Memory B cell (primary cell): ENCODE data around the gene CCDC124.
"Not testable (repeated sequence)": the region's sequence is repeated elsewhere in the genome, so short reads cannot be mapped to it uniquely, and the experiment has no call there.

Source experiments
- ATAC-seq: fragments of 150-1000 bp; cut with Tn5 transposase; 2 replicates; pipeline ENCODE4 v1.10.0; 2021; ENCODE audit warnings: low read depth, mild to moderate bottlenecking, moderate library complexity
- DNase-seq, 2 donors: peaks; one replicate each; pipeline ENCODE4 v3.0.0; 2022; ENCODE audit warnings: low spot score in 2 of 2
- H3K27ac Mint-ChIP-seq: one replicate; pipeline ENCODE4 v1.8.0; 2022; ENCODE audit warnings: mild to moderate bottlenecking, moderate library complexity, mixed read lengths
- H3K27me3 Mint-ChIP-seq: one replicate; pipeline ENCODE4 v1.8.0; 2022; ENCODE audit warnings: mixed read lengths
- H3K36me3 Mint-ChIP-seq: one replicate; pipeline ENCODE4 v1.8.0; 2022; ENCODE audit warnings: mild to moderate bottlenecking, mixed read lengths
- H3K4me1 Mint-ChIP-seq: one replicate; pipeline ENCODE4 v1.8.0; 2022; ENCODE audit warnings: mixed read lengths
- H3K4me3 Mint-ChIP-seq: one replicate; pipeline ENCODE4 v1.8.0; 2022; ENCODE audit warnings: mild to moderate bottlenecking, moderate library complexity, mixed read lengths
- H3K9me3 Mint-ChIP-seq: one replicate; pipeline ENCODE4 v1.8.0; 2022; ENCODE audit warnings: mixed read lengths

CCDC124 gene

DNA sequence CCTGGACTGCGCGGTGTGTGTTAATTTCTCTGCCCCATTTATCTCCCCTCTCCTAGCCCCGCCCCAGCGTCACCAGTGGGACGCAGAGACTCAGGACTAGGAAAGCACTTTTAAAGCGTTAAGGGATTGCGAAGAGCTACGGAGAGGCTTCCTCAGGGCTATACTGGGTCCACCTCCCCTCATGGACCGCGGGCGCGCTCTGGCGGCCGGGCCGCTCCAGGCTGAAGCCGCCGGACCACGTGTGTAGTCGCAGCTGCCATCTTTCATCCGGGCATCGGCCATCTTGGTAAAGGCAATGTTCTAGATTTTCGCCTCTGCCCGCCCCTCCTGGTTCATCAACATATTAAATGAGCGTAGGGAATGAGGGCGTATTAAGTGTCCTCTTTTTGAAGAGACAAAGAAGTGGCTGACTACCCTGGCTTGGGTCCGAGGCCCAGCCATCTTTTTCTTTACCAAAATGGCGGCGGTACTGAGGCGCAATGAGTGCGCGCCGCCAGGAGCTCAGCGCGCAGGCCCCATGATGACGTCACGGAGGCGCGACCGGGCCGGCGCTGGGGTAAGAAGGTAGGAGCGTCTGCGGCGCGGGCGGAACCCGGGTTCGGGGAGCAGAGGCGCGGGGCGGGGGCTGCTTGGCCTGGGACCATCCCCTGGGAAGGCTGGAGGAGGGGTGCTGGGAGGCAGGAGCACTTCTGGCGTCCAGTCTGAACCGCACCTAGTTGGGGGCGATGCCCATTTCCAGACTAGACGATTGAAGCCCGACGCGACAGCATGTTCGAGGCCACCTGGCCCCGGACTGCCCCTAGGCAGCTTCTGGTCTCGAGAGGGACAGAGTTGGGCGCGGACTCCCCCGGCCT lies at the start of gene CCDC124:
TSS of gene CCDC124 (plus strand) at position 531 of the 854 bp plus-strand sequence. CDS start 3,406 bp downstream, outside the sequence.
- H3K4me1 Mint-ChIP-seq = peaks cover 13% of the 10 kb centered on the region

DNA sequence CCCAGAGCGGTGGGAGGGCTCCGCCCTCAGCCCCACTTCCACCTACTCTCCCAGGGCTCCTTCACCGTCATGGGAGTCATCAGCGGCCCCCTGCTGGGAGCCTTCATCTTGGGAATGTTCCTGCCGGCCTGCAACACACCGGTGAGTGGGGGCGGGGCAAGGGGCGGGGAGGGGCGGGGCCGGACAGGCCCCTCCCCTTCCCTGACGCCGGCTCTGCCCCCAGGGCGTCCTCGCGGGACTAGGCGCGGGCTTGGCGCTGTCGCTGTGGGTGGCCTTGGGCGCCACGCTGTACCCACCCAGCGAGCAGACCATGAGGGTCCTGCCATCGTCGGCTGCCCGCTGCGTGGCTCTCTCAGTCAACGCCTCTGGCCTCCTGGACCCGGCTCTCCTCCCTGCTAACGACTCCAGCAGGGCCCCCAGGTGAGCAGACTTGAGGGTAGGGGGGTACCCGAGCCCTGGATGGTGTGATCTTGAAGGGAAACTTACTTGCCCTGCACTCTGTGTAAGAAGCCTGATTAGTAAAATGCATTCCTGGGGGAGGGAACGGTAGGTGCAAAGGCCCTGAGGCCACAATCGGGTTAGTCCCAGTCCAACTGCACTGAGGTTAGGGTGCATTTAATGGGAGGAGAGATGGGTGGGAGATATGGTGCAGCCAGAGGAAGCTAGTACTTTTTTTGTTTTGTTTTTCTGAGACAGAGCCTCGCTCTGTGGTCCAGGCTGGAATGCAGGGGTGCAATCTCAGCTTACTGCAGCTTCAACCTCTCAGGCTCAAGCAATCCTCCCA lies 49.0 kb upstream of the CCDC124 start:
- Mint-ChIP-seq H3K27ac (peak overlapping the region; percentile 76), H3K36me3 (no peaks in the 10 kb centered on the region)

More for the DNA sequence above, at the start of gene CCDC124:
- peak; percentile 92 to 93 for DNase-seq
- Mint-ChIP-seq H3K4me3 (peak within 1 kb of the TSS; percentile 88), H3K27me3 (no peaks in the 10 kb centered on the region), H3K9me3 (no peaks in the 10 kb centered on the region), H3K36me3 (peaks cover 4% of the 10 kb centered on the region), H3K27ac (peak within 1 kb of the TSS; percentile 95)
- peak; percentile 94 for ATAC-seq

GRCh38 chr19:17886515-17886914 lies 46.3 kb upstream of the CCDC124 start:
- no peaks in the 10 kb centered on the region for H3K36me3 Mint-ChIP-seq
- peak overlapping the region; percentile 11 for H3K4me3 Mint-ChIP-seq
- H3K9me3 Mint-ChIP-seq = no peaks in the 10 kb centered on the region
- H3K27me3 Mint-ChIP-seq = peaks cover 3% of the 10 kb centered on the region
- no peak overlapping the region for H3K27ac Mint-ChIP-seq
- peaks cover 18% of the 10 kb centered on the region for H3K4me1 Mint-ChIP-seq
- no peak for ATAC-seq
- DNase-seq = no peak

More for the DNA sequence above, 49.0 kb upstream of the CCDC124 start:
- no peaks in the 10 kb centered on the region for H3K9me3 Mint-ChIP-seq
- DNase-seq (no peak), ATAC-seq (peak; percentile 7)
- H3K27me3 Mint-ChIP-seq = peaks cover 4% of the 10 kb centered on the region
- peak overlapping the region; percentile 21 for H3K4me3 Mint-ChIP-seq
- H3K4me1 Mint-ChIP-seq = peaks cover 20% of the 10 kb centered on the region

DNA sequence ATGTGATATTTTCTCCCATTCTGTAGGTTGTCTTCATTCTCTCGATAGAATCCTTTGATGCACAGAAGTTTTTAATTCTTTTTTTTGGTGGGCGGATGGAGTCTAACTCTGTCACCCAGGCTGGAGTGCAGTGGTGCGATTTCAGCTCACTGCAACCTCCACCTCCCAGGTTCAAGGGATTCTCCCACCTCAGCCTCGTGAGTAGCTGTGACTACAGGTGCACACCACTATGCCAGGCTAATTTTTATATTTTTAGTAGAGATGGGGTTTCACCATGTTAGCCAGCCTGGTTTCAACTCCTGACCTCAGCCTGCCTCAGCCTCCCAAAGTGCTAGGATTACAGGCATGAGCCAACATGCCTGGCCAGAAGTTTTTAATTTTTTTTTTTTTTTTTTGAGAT lies 45.6 kb upstream of the CCDC124 start:
- not testable (repeated sequence) for H3K27ac Mint-ChIP-seq, DNase-seq
- peaks cover 16% of the 10 kb centered on the region for H3K4me1 Mint-ChIP-seq

GRCh38 chr19:17888260-17888659 lies 44.6 kb upstream of the CCDC124 start:
- Mint-ChIP-seq H3K27me3 (peaks cover 2% of the 10 kb centered on the region), H3K27ac (no peak overlapping the region), H3K9me3 (no peaks in the 10 kb centered on the region), H3K4me1 (peaks cover 16% of the 10 kb centered on the region), H3K36me3 (no peaks in the 10 kb centered on the region), H3K4me3 (no peak overlapping the region)
- ATAC-seq (no peak), DNase-seq (no peak)

More for the DNA sequence above, 45.6 kb upstream of the CCDC124 start:
- H3K27me3 Mint-ChIP-seq, H3K36me3 Mint-ChIP-seq, H3K9me3 Mint-ChIP-seq, ATAC-seq, H3K4me3 Mint-ChIP-seq: not testable (repeated sequence)

DNA sequence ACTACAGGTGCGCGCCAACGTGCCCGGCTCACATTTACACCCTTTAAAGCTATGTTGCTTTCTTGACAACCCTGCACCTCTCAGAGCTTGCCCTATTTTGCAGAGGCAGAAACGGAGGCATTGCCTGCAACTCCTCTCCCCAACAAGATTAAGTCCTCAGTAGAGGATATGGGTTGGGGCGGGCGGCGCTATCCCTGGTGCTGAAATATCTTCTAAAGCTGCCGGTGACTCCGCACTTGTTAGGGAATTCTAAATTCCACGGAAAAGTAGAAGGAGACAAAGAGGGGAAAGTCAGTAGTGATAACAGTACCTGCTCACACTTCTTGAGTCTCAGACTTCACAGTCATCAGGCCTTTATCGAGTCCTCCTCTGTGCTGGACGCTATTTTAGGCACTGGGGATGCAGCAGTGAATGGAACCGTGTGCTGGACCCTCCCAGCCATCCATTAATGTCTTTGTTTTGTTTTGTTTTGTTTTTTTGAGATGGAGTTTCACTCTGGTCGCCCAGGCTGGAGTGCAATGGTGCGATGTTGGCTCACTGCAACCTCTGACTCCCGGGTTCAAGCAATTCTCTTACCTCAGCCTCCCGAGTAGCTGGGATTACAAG lies 43.1 kb upstream of the CCDC124 start:
- Mint-ChIP-seq H3K4me1 (peaks cover 10% of the 10 kb centered on the region), H3K36me3 (no peaks in the 10 kb centered on the region), H3K4me3 (no peak overlapping the region), H3K27ac (no peak overlapping the region), H3K9me3 (no peaks in the 10 kb centered on the region), H3K27me3 (peaks cover 5% of the 10 kb centered on the region)
- no peak for ATAC-seq
- no peak for DNase-seq

- ATAC-seq (no peak), DNase-seq (no peak)
- Mint-ChIP-seq H3K4me3 (no peak overlapping the region), H3K36me3 (no peaks in the 10 kb centered on the region), H3K9me3 (no peaks in the 10 kb centered on the region), H3K27ac (no peak overlapping the region), H3K27me3 (peaks cover 7% of the 10 kb centered on the region), H3K4me1 (no peaks in the 10 kb centered on the region)
Observed at GRCh38 chr19:17893766-17894165, 39.0 kb upstream of the CCDC124 start.

DNA sequence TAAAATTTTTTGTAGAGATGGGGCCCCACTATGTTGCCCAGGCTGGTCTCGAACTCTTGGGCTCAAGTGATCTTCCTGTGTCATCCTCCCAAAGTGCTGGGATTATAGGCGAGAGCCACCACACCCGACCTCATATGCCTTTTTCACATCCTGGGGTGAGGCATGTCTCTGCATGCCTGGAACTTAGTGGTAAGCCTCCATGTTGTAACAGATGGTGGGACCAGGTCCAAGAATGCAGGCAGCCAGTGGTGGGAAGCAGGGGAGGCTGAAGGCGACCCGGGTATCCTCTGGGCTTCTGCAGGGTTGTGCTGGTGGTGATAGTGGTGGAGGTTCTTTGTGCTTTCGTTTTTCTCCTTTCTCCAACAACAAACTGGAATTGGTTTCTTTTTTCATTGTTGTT lies 30.1 kb upstream of the CCDC124 start:
- no peak overlapping the region for H3K27ac Mint-ChIP-seq
- ATAC-seq (no peak), DNase-seq (no peak)
- no peaks in the 10 kb centered on the region for H3K36me3 Mint-ChIP-seq
- H3K4me1 Mint-ChIP-seq = no peaks in the 10 kb centered on the region
- H3K27me3 Mint-ChIP-seq = peaks cover 13% of the 10 kb centered on the region
- no peaks in the 10 kb centered on the region for H3K9me3 Mint-ChIP-seq
- H3K4me3 Mint-ChIP-seq = no peak overlapping the region

- Mint-ChIP-seq H3K27me3 (peaks cover 5% of the 10 kb centered on the region), H3K27ac (no peak overlapping the region), H3K36me3 (peaks cover 2% of the 10 kb centered on the region), H3K4me1 (no peaks in the 10 kb centered on the region), H3K9me3 (no peaks in the 10 kb centered on the region), H3K4me3 (no peak overlapping the region)
- ATAC-seq (no peak), DNase-seq (no peak)
Observed at GRCh38 chr19:17908244-17908643, 24.6 kb upstream of the CCDC124 start.

DNA sequence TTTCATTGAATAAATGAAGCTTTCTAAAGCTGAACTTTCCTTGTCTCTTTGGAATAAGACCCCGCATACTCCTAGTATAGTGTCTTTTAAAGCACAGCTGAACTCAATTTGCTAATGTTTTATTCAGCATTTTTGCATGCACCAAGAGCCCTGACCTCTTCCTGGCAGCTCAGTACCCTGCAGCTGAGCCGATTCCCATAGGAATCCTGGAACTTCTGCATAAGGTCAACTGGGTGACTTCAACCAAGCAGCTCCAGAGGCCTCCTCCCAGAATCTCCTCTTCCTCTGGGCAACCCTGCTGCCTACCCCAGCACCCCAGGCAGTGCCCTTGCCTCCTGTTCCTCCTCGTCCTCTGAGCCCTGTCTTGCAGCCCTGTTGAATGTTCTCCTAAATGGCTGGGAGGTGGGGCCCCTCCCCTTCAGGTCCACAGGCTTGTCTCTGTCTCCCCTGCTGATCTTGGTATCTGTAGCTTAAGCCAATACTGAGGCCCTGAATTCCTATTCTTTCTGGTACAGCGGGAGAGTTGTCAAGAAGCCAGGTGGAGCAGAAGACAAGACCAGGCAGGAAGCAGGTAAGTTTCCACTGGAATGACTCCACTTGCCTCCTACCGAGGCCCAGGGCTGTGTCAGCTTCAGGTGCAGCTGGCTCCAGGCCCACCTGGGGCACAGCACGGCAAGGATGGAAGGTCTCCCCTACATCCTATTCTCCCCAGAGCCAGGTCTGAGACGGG lies 23.6 kb upstream of the CCDC124 start:
- H3K27me3 Mint-ChIP-seq = peaks cover 4% of the 10 kb centered on the region

DNA sequence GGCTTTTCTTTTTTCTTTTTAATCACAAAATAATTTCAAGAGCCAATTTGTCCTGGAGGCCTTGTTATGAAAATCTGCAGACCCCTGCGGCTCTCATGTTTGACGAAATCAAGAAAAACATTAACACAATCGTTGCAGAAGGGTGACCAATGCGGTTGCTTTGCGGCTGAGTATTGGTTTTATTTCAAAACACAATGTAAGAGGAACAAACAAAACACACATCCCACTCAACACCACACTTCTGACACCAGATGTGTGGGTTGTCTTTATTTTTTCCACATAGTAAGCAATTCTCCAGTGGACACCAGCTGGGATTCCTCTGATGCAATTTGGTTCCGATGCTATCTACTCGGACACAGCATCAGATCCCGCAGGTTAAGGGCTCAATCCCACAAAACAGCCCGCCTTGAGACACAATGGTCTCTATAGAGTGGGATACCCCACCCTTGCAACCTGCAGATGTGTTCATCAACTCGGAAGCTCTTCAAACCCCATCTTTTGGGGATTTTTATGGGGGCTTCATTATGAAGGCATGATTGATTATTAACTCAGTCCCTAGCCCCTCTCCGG lies 21.9 kb upstream of the CCDC124 start:
- peaks cover 6% of the 10 kb centered on the region for H3K27me3 Mint-ChIP-seq
- peaks cover 2% of the 10 kb centered on the region for H3K9me3 Mint-ChIP-seq
- H3K27ac Mint-ChIP-seq = no peak overlapping the region
- H3K4me3 Mint-ChIP-seq = no peak overlapping the region
- ATAC-seq (no peak), DNase-seq (no peak)
- H3K36me3 Mint-ChIP-seq = peaks cover 2% of the 10 kb centered on the region
- H3K4me1 Mint-ChIP-seq = no peaks in the 10 kb centered on the region

More for the DNA sequence above, 23.6 kb upstream of the CCDC124 start:
- Mint-ChIP-seq H3K4me1 (no peaks in the 10 kb centered on the region), H3K36me3 (peaks cover 2% of the 10 kb centered on the region), H3K4me3 (no peak overlapping the region), H3K27ac (no peak overlapping the region), H3K9me3 (peaks cover 2% of the 10 kb centered on the region)
- DNase-seq (no peak), ATAC-seq (no peak)

GRCh38 chr19:17915940-17916593 lies 16.7 kb upstream of the CCDC124 start:
- DNase-seq (no peak), ATAC-seq (no peak)
- no peaks in the 10 kb centered on the region for H3K36me3 Mint-ChIP-seq
- H3K4me3 Mint-ChIP-seq = no peak overlapping the region
- peaks cover 2% of the 10 kb centered on the region for H3K9me3 Mint-ChIP-seq
- H3K4me1 Mint-ChIP-seq = no peaks in the 10 kb centered on the region
- H3K27ac Mint-ChIP-seq = no peak overlapping the region
- peaks cover 5% of the 10 kb centered on the region for H3K27me3 Mint-ChIP-seq

DNA sequence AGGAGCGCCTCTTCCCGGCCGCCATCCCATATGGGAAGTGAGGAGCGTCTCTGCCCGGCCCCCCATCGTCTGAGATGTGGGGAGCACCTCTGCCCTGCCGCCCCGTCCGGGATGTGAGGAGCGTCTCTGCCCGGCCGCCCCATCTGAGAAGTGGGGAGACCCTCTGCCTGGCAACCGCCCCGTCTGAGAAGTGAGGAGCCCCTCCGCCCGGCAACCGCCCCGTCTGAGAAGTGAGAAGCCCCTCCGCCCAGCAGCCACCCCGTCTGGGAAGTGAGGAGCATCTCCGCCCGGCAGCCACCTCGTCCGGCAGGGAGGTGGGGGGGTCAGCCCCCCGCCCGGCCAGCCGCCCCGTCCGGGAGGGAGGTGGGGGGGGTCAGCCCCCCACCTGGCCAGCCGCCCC lies 14.7 kb upstream of the CCDC124 start:
- H3K27ac Mint-ChIP-seq, DNase-seq, H3K36me3 Mint-ChIP-seq, H3K4me3 Mint-ChIP-seq, H3K9me3 Mint-ChIP-seq, H3K4me1 Mint-ChIP-seq, H3K27me3 Mint-ChIP-seq, ATAC-seq: not testable (repeated sequence)
